Hematopoietic multipotent progenitor cell treated with erythropoietin and hydrocortisone succinate and interleukin-3 and kit ligand, for 8 days (in vitro differentiated cells): ENCODE measurements around the gene CTCFL.
A peak's percentile ranks its signal among the peaks of the same experiment; 100 is the strongest.
"Not testable (repeated sequence)": the region's sequence is repeated elsewhere in the genome, so short reads cannot be mapped to it uniquely, and the experiment has no call there.

Source experiments
- DNase-seq: peaks from one replicate; pipeline ENCODE4 v3.0.0-alpha.2; 2015

CTCFL gene

GRCh38 chr20:57505979-57506378 lies 19.0 kb downstream of the CTCFL start:
- no peak for DNase-seq

GRCh38 chr20:57504411-57504810 lies 20.5 kb downstream of the CTCFL start:
- no peak for DNase-seq

GRCh38 chr20:57503035-57503658 lies 21.8 kb downstream of the CTCFL start:
- no peak for DNase-seq

- no peak for DNase-seq
Measured at GRCh38 chr20:57502336-57502700, 22.6 kb downstream of the CTCFL start.

- DNase-seq = no peak
Measured at GRCh38 chr20:57501461-57502335, 23.2 kb downstream of the CTCFL start.

GRCh38 chr20:57500962-57501361 lies 24.0 kb downstream of the CTCFL start:
- DNase-seq = no peak

- no peak for DNase-seq
Measured at GRCh38 chr20:57500235-57500634, 24.7 kb downstream of the CTCFL start.

GRCh38 chr20:57499676-57500075 lies 25.3 kb downstream of the CTCFL start:
- no peak for DNase-seq

GRCh38 chr20:57498425-57499400 lies 26.2 kb downstream of the CTCFL start:
- DNase-seq = peak; percentile 65

GRCh38 chr20:57496592-57496991 lies 28.3 kb downstream of the CTCFL start:
- DNase-seq = no peak

- no peak for DNase-seq
Measured at GRCh38 chr20:57495978-57496377, 29.0 kb downstream of the CTCFL start.

- no peak for DNase-seq
Measured at GRCh38 chr20:57493091-57493615, 31.8 kb downstream of the CTCFL start.

GRCh38 chr20:57491373-57491772 lies 33.6 kb downstream of the CTCFL start:
- no peak for DNase-seq

GRCh38 chr20:57488277-57488676 lies 36.7 kb downstream of the CTCFL start:
- not testable (repeated sequence) for DNase-seq

GRCh38 chr20:57485770-57486169 lies 39.2 kb downstream of the CTCFL start:
- no peak for DNase-seq

- DNase-seq = no peak
Measured at GRCh38 chr20:57484772-57485171, 40.2 kb downstream of the CTCFL start.

GRCh38 chr20:57483287-57484050 lies 41.5 kb downstream of the CTCFL start:
- no peak for DNase-seq

- no peak for DNase-seq
Measured at GRCh38 chr20:57482796-57483195, 42.1 kb downstream of the CTCFL start.

GRCh38 chr20:57482148-57482547 lies 42.8 kb downstream of the CTCFL start:
- DNase-seq = no peak

- DNase-seq = no peak
Measured at GRCh38 chr20:57481281-57481711, 43.6 kb downstream of the CTCFL start.

GRCh38 chr20:57480444-57481160 lies 44.3 kb downstream of the CTCFL start:
- no peak for DNase-seq
